ENCODE measurements around the gene MTM1.

Gene MTM1

GRCh38 chrX:150551963-150552362 lies 16.5 kb upstream of the MTM1 start:
- no peak for DNase-seq

GRCh38 chrX:150558424-150558823 lies 10.0 kb upstream of the MTM1 start:
- DNase-seq: no peak

GRCh38 chrX:150564838-150565237 lies 3.6 kb upstream of the MTM1 start:
- no peak for DNase-seq

- DNase-seq: no peak
Measured at GRCh38 chrX:150565551-150565950, 2.9 kb upstream of the MTM1 start.

- no peak for DNase-seq
Measured at GRCh38 chrX:150566734-150567182, 1.7 kb upstream of the MTM1 start.

GRCh38 chrX:150567645-150568319 lies 639 bp upstream of the MTM1 start:
- no peak for DNase-seq

GRCh38 chrX:150569155-150569477 lies 695 bp downstream of the MTM1 start:
- DNase-seq: peak; percentile 51

GRCh38 chrX:150570512-150570911 lies 2.1 kb downstream of the MTM1 start:
- DNase-seq: peak; percentile 30

GRCh38 chrX:150572206-150572605 lies 3.8 kb downstream of the MTM1 start:
- no peak for DNase-seq

GRCh38 chrX:150573106-150573505 lies 4.7 kb downstream of the MTM1 start:
- DNase-seq: no peak

- no peak for DNase-seq
Measured at GRCh38 chrX:150573702-150574101, 5.3 kb downstream of the MTM1 start.

GRCh38 chrX:150574559-150575418 lies 6.4 kb downstream of the MTM1 start:
- DNase-seq: no peak

GRCh38 chrX:150575419-150575814 lies 7.0 kb downstream of the MTM1 start:
- peak; percentile 23 for DNase-seq

GRCh38 chrX:150577174-150577573 lies 8.8 kb downstream of the MTM1 start:
- DNase-seq: no peak

GRCh38 chrX:150581093-150581775 lies 12.8 kb downstream of the MTM1 start:
- no peak for DNase-seq

GRCh38 chrX:150582338-150582948 lies 14.0 kb downstream of the MTM1 start:
- DNase-seq: no peak

GRCh38 chrX:150587585-150588503 lies 19.4 kb downstream of the MTM1 start:
- DNase-seq: peak; percentile 37

GRCh38 chrX:150594584-150594983 lies 26.2 kb downstream of the MTM1 start:
- DNase-seq: no peak

GRCh38 chrX:150599226-150599625 lies 30.8 kb downstream of the MTM1 start:
- no peak for DNase-seq

GRCh38 chrX:150602296-150602695 lies 33.9 kb downstream of the MTM1 start:
- no peak for DNase-seq

- DNase-seq: no peak
Measured at GRCh38 chrX:150602743-150603142, 34.3 kb downstream of the MTM1 start.

- DNase-seq: no peak
Measured at GRCh38 chrX:150605603-150606002, 37.2 kb downstream of the MTM1 start.
